ENCODE results near the gene LYRM4.

DNA sequence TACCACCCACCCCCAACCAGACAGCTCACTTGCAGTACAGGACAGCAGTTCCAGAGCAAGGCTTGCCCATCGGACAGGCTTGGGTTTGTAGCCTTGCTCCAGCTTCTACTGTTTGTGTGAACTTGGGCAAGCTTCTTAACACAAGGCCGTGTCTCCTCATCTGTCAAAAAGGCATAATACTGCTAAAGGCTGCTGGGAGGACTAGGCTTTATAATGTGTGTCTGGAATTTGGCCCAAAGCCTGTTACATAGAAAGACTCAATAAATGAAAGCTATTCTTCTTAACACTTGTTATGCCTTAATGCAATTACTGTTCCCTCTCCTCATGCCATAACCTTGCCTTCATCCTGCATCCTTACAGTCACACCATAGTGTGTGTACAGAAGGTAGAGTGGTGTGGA, 43.4 kb downstream of the LYRM4 start:
- TF ChIP-seq CTCF (IDR thresholded peaks at IDR 0.05) (no peak), RNF2 (IDR thresholded peaks at IDR 0.05; ENCODE audit: borderline replicate concordance, low read depth) (no peak), POLR2A (IDR thresholded peaks at IDR 0.05; ENCODE audit: low read length) (no peak), HOXA7 (CRISPR knock-in tag; IDR thresholded peaks at IDR 0.05) (no peak), HOXB5 (CRISPR knock-in tag; IDR thresholded peaks at IDR 0.05) (no peak), REST (IDR thresholded peaks at IDR 0.05) (no peak), CEBPB (IDR thresholded peaks at IDR 0.05) (no peak), ZNF302 (CRISPR knock-in tag; IDR thresholded peaks at IDR 0.05) (no peak), MYC (IDR thresholded peaks at IDR 0.05; ENCODE audit: borderline replicate concordance, low read length) (no peak), HES2 (IDR thresholded peaks at IDR 0.05) (no peak), MAFK (IDR thresholded peaks at IDR 0.05; ENCODE audit: partially characterized antibody) (no peak), POLR2AphosphoS2 (conservative IDR thresholded peaks at IDR 0.05; ENCODE audit: low read length) (no peak), CHD2 (IDR thresholded peaks at IDR 0.05; ENCODE audit: low read length, partially characterized antibody) (no peak)
- TF ChIP-seq, protein P1, sequence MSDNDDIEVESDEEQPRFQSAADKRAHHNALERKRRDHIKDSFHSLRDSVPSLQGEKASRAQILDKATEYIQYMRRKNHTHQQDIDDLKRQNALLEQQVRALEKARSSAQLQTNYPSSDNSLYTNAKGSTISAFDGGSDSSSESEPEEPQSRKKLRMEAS (IDR thresholded peaks at IDR 0.05), result no peak

Measured in A549 (cell line).